Measurements from ENCODE around the gene CLIP2.

GRCh38 chr7:74420006-74420405, 130.8 kb downstream of the CLIP2 start:
- TF ChIP-seq CTCF (conservative IDR thresholded peaks at IDR 0.05; ENCODE audit: low read length) (no peak), EZH2phosphoT487 (IDR thresholded peaks at IDR 0.05; ENCODE audit: borderline replicate concordance, low read depth, low read length) (no peak)

Measured in OCI-LY7 (cell line).